ENCODE measurements around the gene FUT3. TPM values are rescaled to one million over a fixed set of nuclear protein-coding genes. Genes with fewer than 3 reads are reported as not detected.
A peak's percentile ranks its signal among the peaks of the same experiment; 100 is the strongest.

FUT3 gene
- polyA plus RNA-seq (ENCODE audit: low read depth in 6 of 6) = not detected

GRCh38 chr19:5851302-5851701 is at the start of gene FUT3:
TSS of gene FUT3 (minus strand) at chr19:5851449.
- H3K4me1 Mint-ChIP-seq = no peaks in the 10 kb centered on the region
- H3K9me3 Mint-ChIP-seq = no peaks in the 10 kb centered on the region
- H3K27me3 Mint-ChIP-seq = peaks cover 0 to 7% (median 0%) of the 10 kb centered on the region in 3 donors
- DNase-seq = no peak
- H3K4me3 Mint-ChIP-seq = peak within 1 kb of the TSS in 2 of 8 donors; percentile 26 to 42
- no peak within 1 kb of the TSS for H3K27ac Mint-ChIP-seq
- no peak for ATAC-seq (ENCODE audit: low read depth in 2 of 2)
- H3K36me3 Mint-ChIP-seq = no peaks in the 10 kb centered on the region

- H3K4me3 Mint-ChIP-seq = peak overlapping the region in 6 of 8 donors; percentile 12 to 81 (median 46)
- H3K4me1 Mint-ChIP-seq = peaks cover 24 to 35% (median 26%) of the 10 kb centered on the region in 3 donors
- H3K9me3 Mint-ChIP-seq = no peaks in the 10 kb centered on the region
- H3K27me3 Mint-ChIP-seq = no peaks in the 10 kb centered on the region
- peaks cover 0 to 2% of the 10 kb centered on the region in 2 donors for H3K36me3 Mint-ChIP-seq
- DNase-seq (no peak), ATAC-seq (ENCODE audit: low read depth in 2 of 2) (no peak)
- peak overlapping the region in 1 of 6 donors; percentile 32 for H3K27ac Mint-ChIP-seq
Measured at GRCh38 chr19:5900976-5901375, 49.7 kb upstream of the FUT3 start.

- H3K4me3 Mint-ChIP-seq = peak overlapping the region in 4 of 8 donors; percentile 15 to 74 (median 55)
- DNase-seq = no peak
- peak overlapping the region in 1 of 6 donors; percentile 67 for H3K27ac Mint-ChIP-seq
- H3K36me3 Mint-ChIP-seq = peaks cover 0 to 8% of the 10 kb centered on the region in 2 donors
- H3K4me1 Mint-ChIP-seq = peaks cover 21 to 34% (median 22%) of the 10 kb centered on the region in 3 donors
- H3K27me3 Mint-ChIP-seq = no peaks in the 10 kb centered on the region
- H3K9me3 Mint-ChIP-seq = no peaks in the 10 kb centered on the region
- no peak for ATAC-seq (ENCODE audit: low read depth in 2 of 2)
Measured at GRCh38 chr19:5899728-5900526, 48.7 kb upstream of the FUT3 start.

- peaks cover 0 to 8% of the 10 kb centered on the region in 2 donors for H3K36me3 Mint-ChIP-seq
- H3K27ac Mint-ChIP-seq = peak overlapping the region in 1 of 6 donors; percentile 47
- DNase-seq (no peak), ATAC-seq (ENCODE audit: low read depth in 2 of 2) (no peak)
- no peaks in the 10 kb centered on the region for H3K9me3 Mint-ChIP-seq
- H3K4me1 Mint-ChIP-seq = peaks cover 13 to 21% (median 13%) of the 10 kb centered on the region in 3 donors
- H3K27me3 Mint-ChIP-seq = no peaks in the 10 kb centered on the region
- no peak overlapping the region for H3K4me3 Mint-ChIP-seq
Measured at GRCh38 chr19:5897189-5897969, 46.1 kb upstream of the FUT3 start.

- DNase-seq = no peak
- Mint-ChIP-seq H3K4me1 (peaks cover 9 to 21% (median 15%) of the 10 kb centered on the region in 3 donors), H3K9me3 (no peaks in the 10 kb centered on the region), H3K27ac (no peak overlapping the region), H3K4me3 (no peak overlapping the region), H3K36me3 (peaks cover 0 to 8% of the 10 kb centered on the region in 2 donors), H3K27me3 (no peaks in the 10 kb centered on the region)
- ATAC-seq (ENCODE audit: low read depth in 2 of 2) = no peak
Measured at GRCh38 chr19:5896365-5897076, 45.3 kb upstream of the FUT3 start.

- no peaks in the 10 kb centered on the region for H3K9me3 Mint-ChIP-seq
- no peaks in the 10 kb centered on the region for H3K27me3 Mint-ChIP-seq
- DNase-seq (no peak), ATAC-seq (ENCODE audit: low read depth in 2 of 2) (no peak)
- H3K27ac Mint-ChIP-seq = peak overlapping the region in 1 of 6 donors; percentile 32
- H3K4me1 Mint-ChIP-seq = peaks cover 4 to 15% (median 11%) of the 10 kb centered on the region in 3 donors
- peak overlapping the region in 1 of 8 donors; percentile 52 for H3K4me3 Mint-ChIP-seq
- H3K36me3 Mint-ChIP-seq = peaks cover 0 to 8% of the 10 kb centered on the region in 2 donors
Measured at GRCh38 chr19:5895890-5896289, 44.6 kb upstream of the FUT3 start.

GRCh38 chr19:5895409-5895808 is 44.2 kb upstream of the FUT3 start:
- DNase-seq (no peak), ATAC-seq (ENCODE audit: low read depth in 2 of 2) (no peak)
- Mint-ChIP-seq H3K4me3 (peak overlapping the region in 1 of 8 donors; percentile 52), H3K4me1 (peaks cover 3 to 14% (median 11%) of the 10 kb centered on the region in 3 donors), H3K36me3 (peaks cover 0 to 8% of the 10 kb centered on the region in 2 donors), H3K27ac (no peak overlapping the region), H3K27me3 (no peaks in the 10 kb centered on the region), H3K9me3 (no peaks in the 10 kb centered on the region)

- no peak overlapping the region for H3K4me3 Mint-ChIP-seq
- peak overlapping the region in 1 of 6 donors; percentile 79 for H3K27ac Mint-ChIP-seq
- DNase-seq (no peak), ATAC-seq (ENCODE audit: low read depth in 2 of 2) (no peak)
- no peaks in the 10 kb centered on the region for H3K9me3 Mint-ChIP-seq
- peaks cover 1 to 3% (median 2%) of the 10 kb centered on the region in 3 donors for H3K27me3 Mint-ChIP-seq
- peaks cover 0 to 8% of the 10 kb centered on the region in 2 donors for H3K36me3 Mint-ChIP-seq
- peaks cover 3 to 8% (median 6%) of the 10 kb centered on the region in 3 donors for H3K4me1 Mint-ChIP-seq
Measured at GRCh38 chr19:5894704-5895349, 43.6 kb upstream of the FUT3 start.

- no peak for DNase-seq
- H3K27me3 Mint-ChIP-seq = peaks cover 6 to 10% (median 10%) of the 10 kb centered on the region in 3 donors
- peaks cover 3 to 6% (median 4%) of the 10 kb centered on the region in 3 donors for H3K4me1 Mint-ChIP-seq
- no peak overlapping the region for H3K4me3 Mint-ChIP-seq
- peak overlapping the region in 1 of 6 donors; percentile 79 for H3K27ac Mint-ChIP-seq
- H3K36me3 Mint-ChIP-seq = peaks cover 0 to 8% of the 10 kb centered on the region in 2 donors
- ATAC-seq (ENCODE audit: low read depth in 2 of 2) = no peak
- H3K9me3 Mint-ChIP-seq = no peaks in the 10 kb centered on the region
Measured at GRCh38 chr19:5893907-5894703, 42.9 kb upstream of the FUT3 start.

- Mint-ChIP-seq H3K27me3 (peaks cover 6 to 14% (median 11%) of the 10 kb centered on the region in 3 donors), H3K27ac (no peak overlapping the region)
Measured at GRCh38 chr19:5893296-5893903, 42.2 kb upstream of the FUT3 start.

GRCh38 chr19:5892772-5893275 is 41.6 kb upstream of the FUT3 start:
- no peak for DNase-seq
- Mint-ChIP-seq H3K9me3 (no peaks in the 10 kb centered on the region), H3K36me3 (peaks cover 0 to 8% of the 10 kb centered on the region in 2 donors), H3K4me1 (peaks cover 0 to 4% (median under 1%) of the 10 kb centered on the region in 3 donors), H3K27ac (no peak overlapping the region), H3K27me3 (peaks cover 6 to 20% (median 11%) of the 10 kb centered on the region in 3 donors), H3K4me3 (no peak overlapping the region)
- ATAC-seq (ENCODE audit: low read depth in 2 of 2) = no peak

More at GRCh38 chr19:5893296-5893903, 42.2 kb upstream of the FUT3 start:
- Mint-ChIP-seq H3K36me3 (peaks cover 0 to 8% of the 10 kb centered on the region in 2 donors), H3K9me3 (no peaks in the 10 kb centered on the region), H3K4me1 (peaks cover 3 to 6% (median 4%) of the 10 kb centered on the region in 3 donors), H3K4me3 (peak overlapping the region in 1 of 8 donors; percentile 53)
- no peak for DNase-seq
- ATAC-seq (ENCODE audit: low read depth in 2 of 2) = no peak

Data from naive B cell (primary cell).